HG02970 (cell line): ENCODE data around the gene RALGAPA2.

Experiments used
- ATAC-seq: cut with Tn5 transposase; IDR thresholded peaks from one replicate; pipeline ENCODE4 v1.9.1; 2021; ENCODE audit warnings: mild to moderate bottlenecking, moderate library complexity, moderate number of reproducible peaks; ENCODE audit not compliant: unreplicated experiment, low FRiP score

RALGAPA2 gene

DNA sequence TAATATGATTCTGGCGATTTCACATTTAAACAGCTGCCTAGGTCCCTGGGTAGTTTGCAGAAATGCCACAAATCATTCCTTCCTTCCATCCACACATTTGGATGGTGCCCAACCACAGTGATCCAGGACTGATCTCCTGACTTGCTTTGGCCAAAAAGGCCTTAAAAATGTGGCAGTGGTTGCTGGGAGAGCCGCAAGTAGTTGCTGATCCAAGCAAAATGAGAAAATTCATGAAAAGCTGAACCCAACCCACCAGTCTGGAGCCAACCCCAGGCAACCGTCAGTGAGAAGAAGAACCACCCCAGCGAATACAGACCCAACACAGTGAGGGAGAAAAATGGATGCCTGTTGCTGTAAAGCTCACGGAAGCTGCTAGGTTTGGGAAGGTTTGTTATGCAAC is 25.1 kb downstream of the RALGAPA2 start:
- no peak for ATAC-seq

DNA sequence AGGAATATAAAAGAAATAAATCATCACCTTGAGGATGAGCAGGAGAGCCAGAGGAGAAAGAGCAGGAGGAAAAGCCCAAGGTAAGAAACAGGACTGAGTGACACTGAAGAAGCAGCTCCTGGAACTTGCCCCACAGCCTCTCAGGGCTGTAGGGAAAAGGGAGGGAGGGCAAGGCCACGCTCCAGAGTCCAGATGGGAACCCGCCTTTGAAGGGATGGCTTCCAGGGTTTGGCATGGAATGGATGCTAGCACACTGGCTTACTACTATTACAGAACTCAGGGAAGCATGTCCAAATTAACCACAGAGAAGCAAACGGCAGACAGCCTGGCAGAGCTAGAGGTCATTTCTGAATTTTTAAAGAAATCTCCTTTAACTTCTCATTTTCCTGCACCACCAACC is 26.8 kb downstream of the RALGAPA2 start:
- no peak for ATAC-seq

DNA sequence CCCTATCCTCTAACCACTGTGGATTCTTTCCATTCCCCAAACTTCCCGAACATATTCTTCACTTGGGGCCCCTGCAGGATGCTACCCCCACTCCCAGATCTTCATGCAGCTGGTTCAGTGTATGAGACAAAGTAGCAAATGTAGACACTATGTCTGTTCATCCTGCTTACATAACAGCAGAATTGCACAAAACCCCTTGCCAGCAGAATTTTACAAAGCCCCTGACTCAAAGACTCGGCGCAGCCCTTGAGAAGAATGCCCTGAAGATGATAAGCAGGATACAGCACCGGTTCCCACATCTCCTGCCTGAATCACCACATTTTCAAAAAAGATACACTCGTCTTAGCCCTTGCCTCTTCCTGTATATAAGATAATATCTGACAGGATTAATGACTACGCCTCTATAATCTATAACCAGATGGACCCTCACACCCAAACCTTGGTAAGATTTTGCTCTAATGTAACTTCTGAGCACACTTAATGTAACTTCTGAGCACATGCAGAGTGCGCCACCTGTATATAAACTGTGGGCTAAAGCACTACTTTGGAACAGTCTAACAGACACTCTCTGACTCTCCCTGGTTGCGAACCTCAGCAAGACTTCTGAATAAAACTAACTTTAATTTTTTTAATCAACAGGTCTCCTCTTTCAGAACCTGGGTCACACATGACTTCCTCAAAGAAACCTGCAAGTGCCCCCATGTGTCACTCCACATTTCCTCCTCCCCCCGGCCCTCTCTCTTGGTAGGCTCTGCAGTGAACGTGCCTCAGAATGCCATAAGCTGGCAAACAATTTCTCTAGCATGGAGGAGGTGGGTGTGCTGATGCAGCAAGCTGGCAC is 28.7 kb downstream of the RALGAPA2 start:
- no peak for ATAC-seq

DNA sequence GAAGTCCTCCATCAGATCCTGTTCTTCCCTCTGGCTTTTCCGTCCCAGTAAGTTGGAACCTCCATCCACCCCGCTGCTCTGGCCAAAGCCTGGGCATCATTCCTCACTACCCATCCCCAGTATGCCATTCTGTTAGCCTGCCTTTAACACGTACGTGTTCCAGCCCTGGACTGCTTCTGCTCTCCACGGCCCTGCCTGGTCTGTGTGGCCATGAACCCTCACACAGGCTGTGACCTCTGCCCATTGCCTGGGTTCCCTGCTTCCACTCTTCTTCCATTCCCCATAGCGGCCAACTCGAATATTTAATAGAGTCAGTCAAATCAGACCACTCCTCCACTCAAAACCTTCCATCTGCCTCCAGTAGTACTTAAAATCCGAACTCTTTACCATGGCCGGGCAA is 29.4 kb downstream of the RALGAPA2 start:
- no peak for ATAC-seq

DNA sequence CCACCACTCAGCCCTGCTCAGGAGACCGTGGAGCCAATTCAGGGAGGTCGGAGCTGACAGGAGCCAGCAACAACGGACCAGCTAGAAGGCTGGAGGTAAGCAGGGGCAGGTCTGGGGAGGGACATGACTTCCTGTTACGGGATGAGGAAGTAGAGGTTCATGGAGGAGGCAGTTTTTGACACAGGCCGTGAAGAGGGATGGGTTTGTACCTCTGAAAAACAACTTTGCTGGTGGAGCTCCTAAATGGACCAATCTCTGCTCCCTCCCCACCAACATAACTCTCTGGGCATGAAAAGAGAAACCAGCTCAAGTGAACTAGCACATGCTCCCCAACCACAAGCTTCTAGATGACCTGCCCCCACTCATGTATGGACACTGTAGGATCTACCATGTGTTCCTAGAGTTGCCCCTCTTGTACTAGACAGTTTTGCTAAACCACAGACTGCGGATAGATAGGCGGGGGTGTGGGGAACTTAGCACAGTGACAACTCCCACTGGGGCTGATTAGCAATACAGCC is 31.4 kb downstream of the RALGAPA2 start:
- no peak for ATAC-seq

DNA sequence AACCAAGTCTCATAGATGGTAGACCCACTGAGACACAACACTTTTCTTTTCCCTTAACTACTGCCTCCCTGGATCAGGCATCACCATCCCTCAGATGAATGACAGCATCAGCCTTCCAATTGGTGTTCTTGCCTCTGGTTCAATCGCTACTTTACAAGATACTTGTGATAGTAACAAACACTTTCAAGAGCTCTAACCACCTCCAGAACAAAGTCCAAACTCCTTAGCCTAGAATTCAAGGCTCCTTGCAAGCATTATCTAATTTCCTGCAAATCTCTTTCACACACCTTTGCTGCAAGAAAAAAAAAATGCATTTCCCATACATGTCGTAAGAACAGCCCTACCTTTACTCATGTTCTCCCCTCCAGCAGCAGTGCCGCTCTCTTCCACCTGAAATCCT is 33.1 kb downstream of the RALGAPA2 start:
- ATAC-seq, result no peak

DNA sequence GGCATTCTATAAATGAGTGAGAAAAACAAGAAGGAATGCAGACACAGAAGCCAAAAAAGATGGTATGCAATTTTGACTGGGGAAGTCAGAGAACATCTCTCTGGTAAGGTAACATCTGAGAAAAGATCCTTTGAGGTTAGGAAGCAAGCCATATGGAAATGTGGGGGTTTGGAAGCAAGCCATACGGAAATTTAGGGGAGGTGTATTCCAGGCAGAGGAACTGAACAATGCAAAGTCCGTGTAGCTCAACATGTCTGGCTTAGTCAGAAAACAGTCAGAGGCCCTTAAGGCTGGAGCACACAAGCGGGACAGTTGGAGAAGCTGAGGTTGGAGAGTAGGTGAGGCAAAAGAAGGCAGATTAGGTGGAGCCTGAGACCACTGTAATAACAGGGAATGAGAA is 35.3 kb downstream of the RALGAPA2 start:
- ATAC-seq, result no peak

DNA sequence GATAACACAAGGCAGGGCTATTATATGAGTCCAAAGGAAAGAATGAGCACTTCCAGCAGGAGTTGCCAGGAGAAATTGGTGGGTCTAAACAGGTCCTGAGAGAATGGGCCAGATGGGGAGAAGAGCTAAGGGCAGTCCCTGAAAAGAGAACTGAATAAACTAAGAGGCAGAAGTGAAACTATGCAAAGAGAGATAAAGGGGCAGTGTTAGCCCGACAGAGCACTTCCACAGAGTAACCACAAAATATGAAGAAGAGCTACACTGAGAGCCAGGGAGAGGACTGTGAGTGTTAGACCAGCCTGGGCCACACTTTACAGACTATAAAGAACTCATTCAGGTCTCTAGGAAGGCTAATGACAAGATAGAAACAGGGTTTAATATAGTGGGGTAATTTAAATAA is 43.8 kb downstream of the RALGAPA2 start:
- peak; percentile 74 for ATAC-seq

DNA sequence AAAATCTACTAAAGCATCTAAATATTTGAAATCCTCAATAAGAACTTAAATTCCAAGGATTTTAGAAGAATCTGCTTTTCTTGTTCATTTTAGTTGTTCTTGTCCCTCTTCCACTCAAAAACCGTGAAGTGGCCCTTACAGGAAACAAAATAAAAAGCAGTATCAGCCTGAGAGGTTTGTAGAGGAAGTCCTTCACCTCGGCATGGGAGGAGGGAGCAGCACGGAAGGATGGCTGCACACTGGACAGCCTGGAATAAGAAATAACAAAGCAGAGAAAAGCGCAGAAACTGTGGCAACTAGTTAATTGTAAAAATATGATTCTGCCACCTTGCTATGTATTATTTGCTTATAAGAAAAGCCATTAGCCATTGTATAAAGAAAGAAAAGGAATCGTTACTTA is 46.1 kb downstream of the RALGAPA2 start:
- ATAC-seq, result no peak

DNA sequence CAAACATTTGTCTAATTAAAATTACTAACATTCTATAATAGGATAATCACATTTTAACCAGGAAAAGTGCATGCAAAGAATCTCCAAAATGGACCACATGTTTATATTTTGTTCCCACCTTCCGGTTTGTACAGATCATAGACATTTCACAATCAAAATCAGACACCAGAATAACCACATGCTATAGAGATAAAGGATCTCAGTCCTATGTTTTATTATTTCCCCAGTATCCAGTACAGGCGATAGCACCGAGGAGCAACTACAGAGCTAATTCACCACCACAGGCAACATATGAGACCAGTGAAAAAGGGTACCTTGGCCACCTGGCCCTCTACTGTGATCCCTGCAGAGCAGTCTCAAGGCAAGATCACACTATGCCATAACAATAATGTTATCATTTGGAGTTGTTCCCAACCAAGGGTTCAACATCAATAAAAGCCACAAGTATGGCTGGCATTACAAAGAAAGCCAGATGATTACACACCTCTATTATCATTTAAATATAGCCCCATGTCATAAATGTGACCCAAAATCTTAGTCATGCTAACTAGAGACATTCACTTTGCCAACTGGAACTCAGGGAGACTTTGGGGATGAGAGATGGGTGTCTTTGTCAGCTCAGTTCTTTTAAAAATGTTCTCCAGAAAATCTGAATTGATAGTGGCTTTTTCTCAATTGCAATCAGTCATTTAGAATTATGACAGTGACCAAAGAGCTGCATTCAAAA is 46.7 kb downstream of the RALGAPA2 start:
- no peak for ATAC-seq

DNA sequence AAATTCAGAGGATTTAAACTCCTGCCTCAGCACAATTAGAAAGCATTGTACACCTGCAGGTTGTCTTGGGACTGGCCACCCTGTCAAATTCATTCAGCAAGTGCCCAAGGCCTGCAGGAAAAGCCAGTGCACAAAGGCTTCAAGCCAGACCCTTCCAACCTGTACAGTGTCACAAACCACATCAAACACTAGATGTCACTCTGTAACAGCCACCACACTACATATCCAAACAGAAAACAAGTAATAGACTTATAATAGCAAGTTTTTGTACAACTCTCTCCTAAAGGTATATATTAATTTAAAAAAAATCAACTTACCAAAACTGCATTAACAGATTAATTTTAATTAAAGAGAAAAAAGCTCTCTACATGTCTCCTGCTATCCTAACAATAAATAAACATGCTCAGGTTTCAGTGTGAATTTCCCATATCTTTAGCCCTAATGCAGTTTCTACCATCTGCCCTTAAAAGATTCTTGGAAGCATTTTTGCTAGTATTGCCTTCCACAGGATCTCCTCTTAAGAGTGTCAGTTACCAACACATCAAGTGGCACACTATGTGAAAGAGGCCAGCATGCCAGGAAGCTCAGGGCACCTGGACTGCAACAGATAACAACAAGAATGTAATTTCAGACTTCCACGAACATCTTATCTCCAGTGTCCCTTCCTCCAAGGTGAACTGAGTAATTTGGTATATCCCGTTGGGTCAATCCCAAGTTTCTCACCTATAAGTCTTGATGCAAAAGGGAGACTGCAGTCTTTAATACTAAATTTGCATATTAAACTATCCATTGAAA is 47.5 kb downstream of the RALGAPA2 start:
- no peak for ATAC-seq

DNA sequence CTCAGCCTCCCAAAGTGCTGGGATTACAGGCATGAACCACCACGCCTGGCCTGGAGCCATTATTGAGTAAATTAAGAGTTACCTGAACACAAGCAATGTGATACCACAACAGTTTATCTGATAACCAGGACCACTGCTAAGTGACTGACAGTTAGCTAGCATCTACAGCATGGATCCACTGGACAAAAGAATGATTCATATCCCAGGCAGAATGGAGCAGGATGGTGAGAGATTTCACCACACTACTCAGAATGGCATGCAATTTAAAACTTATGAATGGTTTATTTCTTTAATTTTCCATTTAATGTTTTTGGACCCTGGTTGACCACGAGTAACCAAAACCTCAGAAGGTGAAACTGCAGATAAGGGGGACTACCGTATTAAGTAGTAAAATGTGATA is 48.6 kb downstream of the RALGAPA2 start:
- ATAC-seq, result no peak

DNA sequence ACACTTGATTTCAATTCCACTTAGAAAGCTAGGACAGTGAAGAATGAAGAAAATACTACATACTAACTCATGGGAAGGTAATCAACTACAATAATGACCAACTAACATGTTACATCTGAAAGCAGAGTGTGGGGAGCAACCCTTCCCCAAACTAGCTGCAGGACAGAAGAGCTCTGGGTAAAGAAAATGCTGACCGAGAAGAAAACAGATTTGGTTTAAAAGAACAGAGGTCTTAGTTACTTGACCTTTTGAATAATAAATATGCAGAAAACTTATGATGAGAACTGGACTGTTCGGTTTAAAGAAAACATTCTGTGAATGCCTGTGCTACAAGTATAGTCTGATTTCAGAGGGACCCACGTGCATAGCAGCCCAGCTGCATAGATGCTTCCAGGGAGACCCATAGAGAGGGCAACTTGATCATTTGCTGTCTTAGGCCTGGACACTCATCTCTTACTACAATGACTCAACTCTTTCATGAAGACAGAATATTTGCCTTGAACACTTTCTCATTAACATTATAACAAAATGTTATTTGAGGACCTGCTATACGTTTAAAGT is 53.5 kb downstream of the RALGAPA2 start:
- ATAC-seq, result no peak

DNA sequence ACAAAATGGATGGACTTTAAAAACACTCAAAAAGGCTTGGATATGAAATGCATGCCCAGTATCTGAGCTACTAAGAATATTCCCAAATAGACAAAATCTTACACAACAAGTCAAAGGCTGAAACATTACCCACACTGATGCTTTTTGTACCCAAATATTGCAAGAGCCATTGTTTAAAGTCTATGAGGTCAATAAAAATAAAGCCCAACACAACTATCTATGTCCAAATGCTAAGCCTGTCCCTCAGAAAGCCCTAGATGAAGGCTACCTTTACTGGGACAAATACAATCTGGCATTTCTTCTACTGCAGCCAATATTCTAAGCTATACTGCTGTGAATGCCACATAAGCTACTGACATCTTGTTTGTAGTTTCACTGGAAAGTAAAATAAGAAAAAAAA is 54.3 kb downstream of the RALGAPA2 start:
- no peak for ATAC-seq

DNA sequence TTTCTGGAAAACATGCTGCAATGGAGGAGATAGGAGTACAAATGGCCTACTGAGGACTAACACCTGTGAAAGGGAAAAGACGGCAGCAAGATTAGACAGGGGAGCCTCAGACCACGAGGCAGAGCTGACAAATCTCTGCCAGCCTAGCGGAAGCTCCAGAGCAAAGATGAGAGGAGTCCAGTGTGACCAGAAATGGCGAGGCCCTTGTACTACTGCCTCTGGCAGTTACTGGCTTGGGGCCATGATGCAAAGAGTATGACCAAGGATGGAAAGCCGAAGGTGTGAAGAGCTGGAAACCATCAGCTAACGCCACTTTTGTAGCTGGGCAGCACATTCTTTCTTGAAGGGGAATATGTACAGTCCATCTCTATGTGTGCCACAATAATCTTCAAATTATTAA is 55.4 kb downstream of the RALGAPA2 start:
- no peak for ATAC-seq

DNA sequence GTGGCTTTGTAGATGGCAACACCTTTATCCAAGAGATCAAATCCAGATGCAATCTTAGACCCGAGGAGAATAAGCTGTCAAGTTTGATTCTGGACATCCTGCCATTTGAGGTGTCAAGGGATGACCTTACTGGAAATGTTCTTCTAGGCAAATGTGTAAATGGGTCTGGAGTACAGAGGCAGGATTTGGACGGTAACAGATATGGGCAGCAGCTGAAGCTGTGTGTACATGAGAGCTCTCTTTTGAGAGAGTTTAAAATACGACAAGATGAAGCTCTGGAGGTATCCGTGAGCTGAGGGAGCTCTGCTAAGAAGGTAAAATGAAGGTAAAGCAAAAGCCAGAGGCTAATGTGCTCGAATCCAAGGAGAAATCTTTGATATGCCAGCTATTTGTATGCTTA is 56.6 kb downstream of the RALGAPA2 start:
- ATAC-seq, result no peak

DNA sequence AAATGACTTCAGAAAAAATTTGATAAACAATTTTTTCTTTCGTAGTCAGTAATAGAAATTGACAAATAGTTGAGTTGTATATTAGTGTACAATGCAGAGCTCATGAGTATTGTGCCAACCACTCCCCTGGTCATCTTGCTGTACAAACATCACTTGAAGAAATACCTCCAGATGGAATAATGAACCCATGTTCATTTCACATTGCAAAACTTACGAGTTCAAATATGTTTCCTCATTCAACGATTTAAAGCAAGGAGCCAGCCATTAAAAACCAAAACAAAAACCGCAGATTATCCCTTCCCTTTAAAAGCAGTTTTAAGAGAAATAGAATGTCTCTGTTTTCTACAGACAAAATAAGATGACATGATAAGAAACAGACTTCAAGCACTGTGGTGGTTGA is 62.5 kb downstream of the RALGAPA2 start:
- no peak for ATAC-seq

DNA sequence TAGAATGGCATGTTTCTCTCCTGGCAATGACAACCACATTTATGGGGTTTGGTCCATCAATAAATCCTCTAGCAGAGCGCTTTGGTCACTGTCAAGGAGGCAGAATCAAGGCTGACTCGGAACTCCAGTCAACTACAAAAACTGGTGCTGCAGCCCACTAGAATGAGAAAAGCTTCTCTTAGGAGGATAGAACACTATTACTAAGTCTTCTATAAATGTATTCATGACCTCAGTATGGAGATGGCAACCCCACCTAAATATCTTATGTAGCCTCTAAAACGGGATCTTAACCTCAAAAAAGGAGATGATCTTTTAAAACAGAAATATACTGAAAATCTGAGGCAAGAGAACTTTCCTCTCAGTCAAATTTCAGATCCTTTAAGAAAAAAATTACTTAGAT is 68.5 kb downstream of the RALGAPA2 start:
- ATAC-seq, result no peak

DNA sequence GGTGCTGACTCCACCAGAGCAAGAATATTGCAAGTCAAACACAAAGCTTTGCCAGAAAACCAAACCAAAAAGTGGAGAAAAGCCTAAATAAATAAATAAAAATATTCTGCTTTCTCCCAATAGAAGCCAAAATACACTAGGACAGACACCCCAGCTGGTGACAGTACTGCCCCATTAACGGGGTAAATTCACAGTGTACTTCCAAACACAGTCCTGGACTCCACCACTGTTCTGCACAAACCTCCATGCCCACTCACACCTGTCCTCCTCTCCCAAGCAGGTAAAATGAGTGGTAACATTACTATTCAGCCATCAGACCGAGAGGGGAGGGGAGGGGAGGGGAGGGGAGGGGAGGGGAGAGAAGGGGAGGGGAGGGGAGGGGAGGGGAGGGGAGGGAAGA is 70.7 kb downstream of the RALGAPA2 start:
- ATAC-seq, result no peak

DNA sequence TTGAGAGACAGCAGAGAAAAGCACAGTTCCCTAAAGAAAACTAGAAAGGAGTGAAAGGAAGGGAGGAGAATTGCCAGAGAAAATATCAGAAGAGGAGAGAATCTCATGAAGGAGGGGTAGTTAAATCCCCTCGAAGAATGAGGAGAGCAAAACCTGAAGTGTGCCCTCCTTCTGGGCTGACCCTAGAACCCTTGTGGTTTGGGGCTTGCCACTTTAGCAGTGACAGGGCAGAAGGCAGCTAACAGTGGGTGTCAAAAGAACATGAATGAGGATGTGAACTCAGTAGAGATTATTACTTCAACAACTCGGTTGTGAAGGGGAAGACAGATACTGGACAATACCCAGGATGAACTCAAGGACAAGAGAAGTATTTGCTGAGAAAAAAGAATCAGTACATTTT is 73.6 kb downstream of the RALGAPA2 start:
- no peak for ATAC-seq
